Stimulated activated CD8-positive, alpha-beta memory T cell treated with anti-CD3 and anti-CD28 coated beads, Interleukin-4, amount 100 ng/mL, for 24 hours (primary cell): Measurements from ENCODE around the gene PVALB.

ENCODE experiments used
- DNase-seq: peaks from one replicate; pipeline ENCODE4 v3.0.0-alpha.2; 2020; ENCODE audit warnings: low read depth

Gene PVALB

DNA sequence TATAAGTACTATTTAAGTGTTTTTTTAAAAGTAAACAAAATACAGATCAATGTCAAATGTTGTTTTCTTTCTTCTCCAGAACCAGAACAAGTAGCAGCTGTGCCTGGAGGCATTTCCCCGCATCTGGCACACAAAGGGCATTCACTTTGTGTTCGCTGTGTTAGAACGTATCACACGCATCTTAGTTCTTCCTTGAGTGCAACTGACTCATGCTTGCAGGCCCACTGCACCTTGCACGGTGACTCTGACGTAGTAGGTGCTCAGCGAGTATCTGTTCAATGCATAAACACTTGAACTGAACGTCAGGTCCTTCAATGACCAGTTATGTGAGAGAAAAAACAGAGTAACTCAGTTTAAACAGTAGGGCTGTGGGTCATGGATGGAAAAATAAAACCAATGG is 44.4 kb downstream of the PVALB start:
- DNase-seq, result no peak

DNA sequence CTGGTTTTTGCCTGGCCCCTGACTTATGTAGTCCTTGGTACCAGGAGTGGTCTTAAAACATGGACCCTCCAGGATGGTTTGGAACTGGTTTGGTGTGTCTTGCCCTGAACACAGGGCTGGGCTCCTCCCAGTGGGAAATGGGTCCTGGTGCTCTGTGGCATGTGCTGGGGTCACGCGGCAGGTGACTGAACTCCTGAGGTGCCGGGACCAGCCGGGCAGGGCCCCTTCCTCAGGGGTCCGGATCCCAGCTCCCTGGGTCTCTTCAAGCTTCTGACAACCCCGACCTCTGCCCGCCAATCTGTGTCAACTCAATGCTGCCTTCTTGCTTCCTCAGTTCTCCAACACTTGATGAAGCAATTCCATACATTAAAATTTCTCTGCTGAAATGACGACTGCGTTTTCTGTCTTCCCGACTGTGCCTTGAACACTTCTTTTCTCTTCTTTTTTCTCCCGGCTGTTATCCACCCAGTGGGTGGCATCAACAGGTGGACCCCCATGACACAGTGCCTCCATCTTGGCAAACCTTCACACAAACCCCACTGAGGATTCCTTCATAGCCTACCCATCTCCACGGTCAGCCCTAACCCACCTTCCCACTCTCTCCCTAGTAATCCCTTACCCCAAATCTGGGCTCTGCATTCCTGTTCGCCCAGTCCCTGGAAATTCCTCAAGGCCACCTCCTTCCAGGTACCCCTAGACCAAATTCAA is 45.3 kb downstream of the PVALB start:
- DNase-seq, result no peak

DNA sequence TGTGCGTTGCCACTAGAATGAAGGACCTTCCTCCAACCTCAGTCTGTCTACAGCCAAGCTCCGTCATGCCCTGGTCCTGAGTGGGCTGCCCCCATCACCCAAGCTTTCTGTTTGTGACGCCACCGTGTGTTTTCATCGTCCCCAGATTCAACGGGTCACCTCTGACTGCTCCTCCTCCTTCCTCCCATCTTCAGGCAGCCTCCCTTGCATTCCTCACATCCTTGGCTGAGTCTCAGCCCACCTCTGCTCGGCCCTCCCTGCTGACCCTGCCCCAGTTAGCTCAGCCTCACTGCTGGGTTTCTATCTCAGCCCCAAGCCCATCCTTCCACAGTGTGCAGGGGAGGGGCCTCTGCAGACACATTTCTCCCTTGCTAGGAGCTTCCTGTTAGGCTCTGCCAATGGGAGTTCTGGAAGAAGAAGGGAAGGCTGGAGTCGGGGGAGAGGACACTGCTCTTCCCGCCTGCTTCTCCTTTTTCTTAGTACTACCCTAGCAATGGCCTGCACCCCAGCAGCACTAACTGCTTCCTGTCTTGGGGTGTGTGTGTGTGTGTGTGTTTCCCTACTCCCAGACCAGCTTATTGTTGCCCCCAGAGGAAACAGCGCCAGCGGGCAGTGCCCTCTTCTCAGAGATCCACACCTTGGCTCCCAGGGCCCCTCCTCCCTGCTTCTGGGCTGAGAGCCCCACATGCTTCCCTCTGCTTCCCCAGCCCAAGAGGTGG is 46.2 kb downstream of the PVALB start:
- no peak for DNase-seq

DNA sequence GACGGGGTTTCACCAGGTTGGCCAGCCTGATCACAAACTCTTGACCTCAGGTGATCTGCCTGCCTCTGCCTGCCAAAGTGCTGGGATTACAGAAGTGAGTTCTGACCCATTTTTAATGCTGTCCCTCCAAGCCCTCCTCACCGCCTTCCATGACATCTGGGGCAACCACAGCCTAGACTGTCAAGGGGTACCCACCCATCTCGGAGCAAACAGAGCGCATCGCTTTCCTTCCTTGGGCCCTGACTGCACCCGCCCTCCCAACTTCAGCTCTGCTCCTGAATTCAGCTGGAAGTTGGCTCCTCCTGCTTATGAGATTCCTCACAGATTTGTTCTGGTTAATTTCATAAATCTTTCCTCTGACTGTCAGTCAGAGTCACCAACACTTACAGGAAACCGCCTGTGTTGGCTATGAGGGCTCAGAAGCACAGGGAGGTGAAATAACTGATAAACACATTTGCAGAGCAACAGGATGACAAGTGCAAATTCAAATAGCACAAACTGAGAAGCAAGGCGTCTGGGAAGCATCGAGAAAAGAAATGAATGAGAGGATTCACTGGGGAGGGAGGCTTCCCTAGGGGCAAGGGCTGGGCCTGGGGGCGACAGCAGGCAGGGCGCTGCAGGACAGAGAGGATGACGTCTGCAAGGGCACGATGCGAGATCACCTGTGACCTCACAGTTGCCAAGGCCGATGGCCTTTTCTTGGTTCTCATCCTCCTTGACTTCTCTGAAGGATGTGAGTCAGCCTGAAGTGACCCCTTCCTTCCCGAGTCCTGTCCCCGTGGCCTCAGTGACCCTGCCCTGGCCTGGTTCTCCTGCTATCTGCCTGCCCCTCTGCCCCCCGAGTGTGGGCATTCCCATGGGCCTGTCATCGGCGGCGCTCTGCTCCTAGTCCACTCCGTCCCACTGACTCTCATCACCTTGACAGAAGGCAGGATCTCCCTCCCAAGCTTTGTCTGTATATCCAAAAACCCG is 47.0 kb downstream of the PVALB start:
- no peak for DNase-seq

DNA sequence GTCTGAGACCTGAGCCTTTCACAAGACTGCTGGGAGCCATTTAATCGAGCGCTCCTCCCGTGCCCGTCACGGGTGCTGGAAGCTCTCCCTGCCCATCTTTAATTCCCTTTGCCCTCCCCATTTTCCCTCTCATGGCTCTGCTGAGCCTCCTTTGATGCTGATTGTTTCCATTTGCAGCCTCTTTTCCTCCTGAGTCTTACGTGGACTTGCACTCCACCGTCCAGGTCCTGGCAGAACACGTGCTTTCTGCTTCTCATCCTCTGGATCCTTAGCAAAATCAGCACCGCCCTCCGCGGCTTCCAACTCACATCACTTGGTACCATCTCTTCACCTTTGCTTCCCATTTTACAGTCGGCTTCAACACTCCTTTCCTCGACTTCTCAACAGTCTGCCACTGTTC is 48.2 kb downstream of the PVALB start:
- DNase-seq, result no peak

DNA sequence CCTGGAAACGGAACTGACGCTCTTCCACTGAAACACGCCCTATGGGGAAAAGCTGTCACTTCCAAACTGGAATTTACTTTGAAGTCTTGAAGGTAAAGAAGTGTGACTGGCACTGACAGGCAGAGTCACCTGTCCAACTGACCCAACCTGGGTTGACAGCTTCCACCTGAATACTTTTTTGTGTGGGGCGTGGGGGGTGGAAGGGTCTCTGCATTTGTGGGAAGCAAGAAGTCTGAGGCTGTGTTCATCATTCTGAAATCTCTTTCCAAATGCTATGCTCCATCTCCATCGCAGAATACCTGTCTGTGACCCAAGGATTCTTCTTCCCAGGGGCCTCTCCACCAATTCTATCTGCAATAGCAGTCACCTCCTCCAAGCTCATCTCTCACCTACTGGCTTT is 48.7 kb downstream of the PVALB start:
- no peak for DNase-seq

DNA sequence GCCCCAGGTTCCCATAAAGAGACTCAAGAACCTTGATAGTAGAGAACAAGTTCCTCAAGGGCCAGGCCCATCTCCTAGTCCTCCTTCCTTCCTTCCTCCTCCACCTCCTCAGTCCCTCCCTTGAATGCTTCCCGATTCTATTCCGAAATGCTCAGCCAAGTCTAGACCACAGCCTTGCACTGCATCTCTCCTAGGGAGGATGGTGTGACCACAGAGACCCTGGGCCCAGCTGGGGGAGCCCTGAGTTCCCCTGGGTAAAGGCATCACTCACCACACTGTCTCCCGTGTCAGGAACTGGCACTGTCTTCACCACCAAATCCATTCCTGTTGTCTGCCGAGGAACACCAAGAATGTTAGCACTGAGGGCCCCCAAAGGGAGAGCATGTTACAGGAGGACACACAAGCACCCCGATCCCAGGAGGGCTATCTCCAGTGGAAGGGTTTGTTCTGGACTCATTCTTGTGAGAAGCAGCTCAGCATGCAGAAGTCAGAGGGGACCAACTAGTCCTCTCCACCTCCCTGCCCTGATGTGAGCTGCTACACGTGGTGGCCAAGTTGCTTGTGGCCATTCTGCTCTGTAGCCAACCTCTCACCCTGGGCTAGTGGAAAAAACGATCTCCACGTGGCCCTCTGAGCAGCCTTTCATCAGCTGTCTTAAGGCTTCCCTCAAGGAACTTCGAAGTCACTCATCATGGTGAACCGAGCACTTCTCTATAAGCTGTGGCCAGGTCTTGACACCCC is 49.6 kb downstream of the PVALB start:
- no peak for DNase-seq

DNA sequence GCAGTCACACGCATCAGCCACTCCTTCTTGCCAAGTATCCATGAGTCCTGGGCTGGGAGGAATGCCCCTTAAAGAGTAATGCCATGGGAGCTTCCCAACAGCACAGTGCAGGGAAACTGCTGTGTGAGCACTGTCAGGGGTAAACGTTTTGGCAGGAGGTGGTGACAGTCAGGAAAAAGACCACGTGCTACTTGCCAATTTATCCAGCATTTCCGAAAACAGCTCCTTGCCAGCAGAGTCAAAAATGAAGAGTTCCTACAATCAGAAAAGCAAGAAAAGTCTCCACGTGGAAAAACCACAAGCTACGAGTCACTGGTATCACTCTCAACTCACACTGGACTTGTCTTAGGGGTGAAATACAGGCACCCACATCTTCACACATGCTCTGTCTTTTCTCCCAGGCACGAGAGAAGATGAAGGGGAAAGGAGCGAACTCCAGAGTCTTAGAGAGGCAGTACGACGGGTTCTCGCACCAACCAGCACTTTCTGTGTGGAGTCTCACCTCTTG is 50.8 kb downstream of the PVALB start:
- DNase-seq, result no peak

DNA sequence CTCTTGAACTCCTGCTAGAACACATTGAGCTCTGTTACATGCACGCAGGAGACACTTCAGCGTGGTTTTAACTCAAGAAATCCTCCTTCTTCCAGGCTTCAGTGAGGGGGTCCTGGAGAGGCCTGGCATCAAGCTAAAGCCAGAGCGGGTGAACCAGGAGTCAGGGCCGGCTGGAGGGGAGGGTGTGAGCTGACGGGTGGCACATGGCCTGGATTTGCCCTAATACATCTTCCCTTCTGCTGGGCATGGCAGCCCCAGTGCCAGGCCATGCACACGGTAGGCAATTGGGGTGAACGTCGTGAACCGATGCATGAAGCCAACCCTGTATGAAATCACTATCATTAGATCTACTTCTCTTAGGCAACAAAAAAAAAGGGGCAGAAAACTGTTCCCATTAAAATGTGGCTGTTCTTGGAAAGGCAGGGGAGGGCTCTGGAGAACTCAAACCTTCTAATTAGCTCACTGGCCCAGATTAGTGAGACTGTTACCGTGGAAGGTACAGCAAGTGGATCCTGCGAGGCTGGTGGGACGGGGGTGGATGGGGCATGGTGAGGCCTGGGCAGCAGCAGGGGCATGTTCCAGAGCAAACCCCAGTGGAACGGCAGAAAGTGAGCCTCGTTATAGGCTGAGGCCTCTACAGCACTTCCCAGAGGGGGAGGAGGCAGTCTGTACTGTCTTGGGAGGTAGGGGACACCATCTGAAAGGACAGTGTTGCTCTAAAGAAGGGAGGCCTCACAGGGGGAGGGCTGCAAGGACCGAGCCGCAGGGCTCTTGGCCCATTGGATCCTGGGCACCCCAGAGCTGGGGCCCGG is 51.5 kb downstream of the PVALB start:
- no peak for DNase-seq

DNA sequence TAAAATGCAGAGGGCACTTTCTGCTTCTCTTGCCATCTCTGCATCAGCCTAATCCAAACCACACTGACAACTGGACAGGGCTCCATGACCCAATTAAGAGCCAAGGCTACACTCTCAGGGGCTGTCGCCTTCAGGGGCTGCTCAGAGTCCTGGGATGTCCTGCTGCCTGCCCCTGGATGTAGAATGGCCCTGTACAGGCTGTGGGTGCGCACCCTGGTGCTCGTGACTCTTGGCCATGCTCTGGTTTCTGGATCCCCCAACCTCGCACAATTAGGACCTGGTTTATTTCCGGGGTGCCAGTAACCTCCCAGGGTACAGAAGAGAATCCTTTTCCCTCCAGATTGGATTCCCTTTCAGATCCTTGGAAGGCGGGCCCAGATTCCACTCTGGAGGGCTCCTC is 52.2 kb downstream of the PVALB start:
- no peak for DNase-seq

DNA sequence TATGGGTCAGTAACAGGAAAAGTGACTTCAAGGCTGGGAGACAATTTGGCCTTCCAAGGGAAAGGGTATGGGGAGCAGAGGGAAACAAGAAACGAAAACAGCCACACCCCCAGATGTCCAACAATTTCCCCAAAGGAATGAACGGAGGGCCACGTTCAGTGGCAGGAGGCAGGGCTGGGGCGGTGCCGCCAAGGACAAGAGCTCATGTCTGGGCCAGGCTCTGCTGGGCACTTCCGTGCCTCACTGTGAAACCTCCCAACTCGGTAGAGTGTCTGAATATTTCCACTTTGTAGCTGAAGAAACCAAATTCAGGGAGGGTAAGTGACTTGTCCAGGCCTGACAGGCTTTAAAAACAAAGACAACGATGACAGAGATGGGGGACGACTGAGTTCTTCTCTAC is 52.8 kb downstream of the PVALB start:
- DNase-seq, result no peak

DNA sequence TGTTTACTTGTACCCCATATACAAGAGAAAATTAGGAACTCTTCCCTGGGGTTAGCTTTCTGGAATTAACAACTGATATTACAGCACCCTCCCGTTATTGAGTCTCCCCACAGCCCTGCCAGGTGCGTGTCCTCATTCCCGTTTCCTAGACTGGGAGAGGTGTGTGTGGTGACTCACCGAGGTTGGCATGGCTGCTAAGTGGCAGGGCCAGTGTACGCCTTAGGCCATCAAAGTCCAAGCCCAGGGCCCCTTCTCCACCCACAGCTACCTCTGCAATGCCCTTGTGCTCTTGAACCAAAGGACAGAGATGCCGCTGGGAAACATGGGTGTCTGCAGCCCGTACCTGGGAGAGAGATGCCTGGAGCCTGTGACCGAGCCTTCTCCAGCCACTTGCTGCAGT is 53.3 kb downstream of the PVALB start:
- no peak for DNase-seq

DNA sequence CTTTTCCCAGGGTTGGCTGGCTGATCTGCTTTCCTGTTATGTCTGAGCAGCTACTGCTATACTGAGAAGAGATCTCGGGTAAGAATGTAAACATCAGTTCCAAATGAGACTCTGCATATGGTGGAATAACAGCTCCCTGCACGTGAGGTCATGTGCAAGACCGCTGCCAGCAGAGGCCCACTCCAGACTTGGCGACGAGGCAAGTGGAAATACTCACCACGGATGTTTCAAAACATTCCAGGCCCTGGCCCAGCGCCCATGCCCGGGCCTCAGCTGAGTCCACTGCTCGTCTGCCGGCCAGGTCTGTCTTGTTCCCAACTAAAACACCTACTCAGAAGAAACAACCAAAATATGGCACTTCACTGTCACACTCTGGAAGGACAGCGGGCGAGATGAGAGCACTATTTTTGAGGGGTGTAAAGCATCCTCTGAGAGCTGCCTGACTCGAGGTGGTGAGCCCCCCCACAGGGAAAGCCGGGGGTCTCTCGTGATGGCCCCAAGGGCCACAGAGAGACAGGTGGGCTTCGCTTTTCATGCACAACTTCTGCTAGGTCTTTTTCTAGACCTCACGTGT is 54.1 kb downstream of the PVALB start:
- DNase-seq, result no peak

DNA sequence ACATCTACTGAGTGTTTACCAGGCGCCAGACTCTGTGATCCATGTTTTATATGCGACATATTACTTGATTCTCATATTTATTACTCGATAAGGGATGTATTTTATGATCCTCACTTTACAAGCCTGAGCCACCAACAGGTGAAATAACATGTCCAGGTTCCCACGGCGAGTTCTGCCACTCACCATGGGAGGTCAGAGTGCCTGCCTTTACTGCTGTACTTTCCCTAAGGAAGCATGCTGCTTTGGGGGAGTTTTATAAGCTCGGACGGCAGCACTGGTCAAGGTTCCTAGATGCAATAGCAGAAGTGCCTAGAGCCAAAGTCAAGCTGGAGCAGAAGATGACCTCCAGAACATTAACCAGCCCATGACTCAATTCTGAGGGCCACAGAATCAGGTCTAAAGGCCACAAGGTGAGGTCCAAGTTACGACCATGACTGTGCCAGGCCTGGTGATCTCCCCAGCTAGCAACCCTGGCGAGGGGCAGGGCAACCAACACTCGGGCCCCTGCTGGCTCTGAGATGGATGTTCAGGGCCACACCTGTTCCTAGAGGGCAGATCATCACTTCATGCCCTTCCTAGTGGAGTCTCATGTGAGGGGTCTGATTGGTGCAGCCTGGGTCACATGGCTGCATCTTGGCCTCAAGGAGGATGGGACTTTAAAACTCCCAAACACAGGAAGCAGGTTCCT is 55.1 kb downstream of the PVALB start:
- no peak for DNase-seq

DNA sequence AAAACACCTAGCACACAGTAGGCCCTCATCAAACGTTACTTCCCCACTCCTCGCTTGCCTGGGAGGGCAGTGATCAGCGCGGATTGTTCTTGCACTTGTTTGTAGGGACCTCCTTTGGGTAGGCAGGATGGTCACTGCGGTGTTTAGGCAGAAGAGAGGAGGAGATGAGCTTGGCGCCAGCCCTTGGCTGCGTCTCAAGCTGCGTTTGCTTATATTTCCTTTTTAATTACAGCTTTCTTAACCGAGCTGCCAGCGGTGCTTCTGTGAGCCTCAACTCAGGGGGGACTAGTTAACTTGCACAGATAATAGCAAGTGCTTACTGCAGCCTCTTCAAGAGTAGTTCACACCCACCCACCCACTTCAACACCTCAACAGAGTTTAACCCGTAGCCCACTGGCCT is 56.0 kb downstream of the PVALB start:
- DNase-seq, result no peak

DNA sequence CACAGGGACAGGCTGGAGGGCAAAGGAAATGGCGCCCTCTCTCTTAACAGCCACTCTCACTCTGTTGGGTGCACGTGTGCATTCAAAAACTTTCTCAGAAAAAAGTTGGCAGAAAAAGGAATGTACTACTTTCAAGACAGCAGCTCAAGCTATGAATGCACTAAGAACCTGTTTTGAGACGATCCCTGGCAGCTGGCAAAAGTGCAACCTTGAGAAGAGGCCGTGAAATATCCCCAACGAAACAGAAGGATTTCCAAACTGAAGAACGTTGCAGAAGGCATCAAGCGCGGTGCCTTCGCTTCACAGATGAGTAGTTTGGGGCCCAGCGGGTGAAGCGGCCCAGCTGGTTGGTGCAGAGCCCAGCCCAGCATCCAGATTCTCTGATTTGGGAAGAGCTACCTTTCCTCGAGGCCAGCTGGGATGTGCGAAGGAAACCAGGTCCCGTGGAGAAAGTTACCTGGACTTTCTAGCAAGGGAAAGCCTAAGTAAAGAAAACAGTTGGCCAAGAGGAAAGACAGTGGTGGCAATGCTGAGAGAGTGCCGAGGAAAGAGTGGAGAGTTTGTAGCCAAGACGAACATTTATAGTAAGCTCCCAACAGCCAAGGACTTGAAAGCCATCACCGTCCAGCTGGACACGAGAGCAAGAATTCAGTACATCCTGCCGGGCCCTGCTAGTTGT is 57.2 kb downstream of the PVALB start:
- no peak for DNase-seq

DNA sequence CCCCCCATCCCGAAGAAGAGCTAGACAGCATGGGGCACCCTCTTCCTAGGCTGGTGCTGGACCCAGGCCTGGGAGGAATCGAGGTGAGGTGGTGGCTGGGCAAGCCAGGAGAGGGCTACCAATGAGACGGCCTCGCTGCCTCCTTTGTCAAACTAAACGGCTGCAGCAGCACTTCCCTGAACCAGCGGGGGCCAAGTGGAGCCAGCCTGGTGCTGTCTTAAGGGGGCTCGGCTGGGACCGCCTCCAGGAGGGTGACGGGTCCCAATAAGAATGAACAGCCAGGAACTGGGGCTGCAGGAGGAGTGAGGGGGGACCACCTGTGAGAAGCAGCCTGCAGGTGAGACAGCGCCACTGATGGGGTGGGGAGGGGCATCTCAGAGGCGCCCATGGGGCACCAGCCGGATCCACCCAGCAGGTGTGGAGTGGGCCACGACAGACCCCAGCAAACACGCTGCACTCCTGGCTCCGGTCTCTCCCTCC is 58.0 kb downstream of the PVALB start:
- no peak for DNase-seq

DNA sequence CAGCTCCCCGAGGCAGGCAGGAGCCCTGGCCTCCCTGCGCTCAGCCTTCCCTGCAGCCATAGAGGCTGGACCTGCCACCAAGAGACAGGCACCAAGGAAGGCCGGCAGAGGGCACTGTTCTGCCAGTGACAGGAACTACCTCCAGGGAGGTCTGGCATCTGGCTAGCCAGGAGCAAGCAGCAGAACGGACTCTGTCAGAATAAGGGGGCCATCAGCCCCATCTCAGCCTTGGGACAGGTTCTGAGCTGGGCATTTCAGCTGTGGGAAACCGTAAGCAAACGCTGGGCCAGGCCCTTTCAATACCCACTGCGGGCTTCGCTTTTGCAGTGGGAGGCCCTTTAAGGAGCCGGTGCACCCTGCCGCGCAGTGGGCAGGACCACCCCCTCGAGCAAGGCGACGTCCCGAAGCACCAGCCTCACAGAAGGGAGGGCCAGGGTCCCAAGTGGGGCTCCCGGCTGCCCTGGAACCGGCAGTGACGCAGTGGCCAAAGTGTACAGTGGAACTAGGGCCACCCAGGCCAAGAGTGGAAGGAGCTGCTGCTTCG is 59.1 kb downstream of the PVALB start:
- peak; percentile 71 for DNase-seq
